T-cell (primary cell): Measurements from ENCODE around the gene TLCD5. TPM values are rescaled to one million over a fixed set of nuclear protein-coding genes. Genes with fewer than 3 reads are reported as not detected.

Experiments used
- ATAC-seq, 4 experiments: fragments of 200-7000 bp in 3 of 4; fragments of 150-1000 bp in 1 of 4; cut with Tn5 transposase; replicated peaks in 1 of 4; 1 replicate in 3 of 4; 2 replicates in 1 of 4; pipeline ENCODE4 v1.10.0; 2021; ENCODE audit warnings: moderate library complexity in 3 of 4, mild to moderate bottlenecking in 2 of 4, moderate number of reproducible peaks in 1 of 4
- CTCF ChIA-PET, 2 donors: fragments of 300-600 bp; sonication (Branson Sonifier 250); formaldehyde crosslinking; loops; one replicate each; lab custom pipeline; 2022; ENCODE audit warnings: antibody characterized with exemption in 2 of 2; lab: Charles Lee
- POLR2A ChIA-PET, 2 donors: fragments of 300-600 bp; sonication (Branson Sonifier 250); formaldehyde crosslinking; loops; one replicate each; lab custom pipeline; 2022; ENCODE audit warnings: antibody characterized with exemption in 2 of 2; lab: Charles Lee
- DNase-seq, 35 experiments: peaks; one replicate each; pipeline versions ENCODE4 v3.0.0 to v3.0.0-alpha.2; 2013 to 2023
- H3K27ac ChIP-seq: one replicate; pipeline ENCODE4 v1.5.1; 2013; ENCODE audit warnings: low read length
- H3K27me3 ChIP-seq, 2 experiments: replicated peaks in 1 of 2; 1 replicate in 1 of 2; 2 replicates in 1 of 2; pipeline versions ENCODE4 v1.6.1 to v1.7.0; 2013; ENCODE audit warnings: low read length in 1 of 2, mixed read lengths in 1 of 2; ENCODE audit not compliant: control insufficient read depth in 2 of 2, insufficient read depth in 2 of 2; ENCODE audit errors: extremely low read depth in 1 of 2
- H3K36me3 ChIP-seq, 2 donors: 1 replicate in 1 of 2; 2 replicates in 1 of 2; pipeline versions ENCODE4 v1.6.1 to v1.7.0; 2013; ENCODE audit warnings: low read length in 1 of 2; ENCODE audit not compliant: control insufficient read depth in 2 of 2, insufficient read depth in 1 of 2; ENCODE audit errors: extremely low read depth in 1 of 2
- H3K4me1 ChIP-seq, 2 experiments: 1 replicate in 1 of 2; 2 replicates in 1 of 2; pipeline versions ENCODE4 v1.6.1 to v1.7.0; 2013; ENCODE audit warnings: low read length in 2 of 2, mixed read lengths in 1 of 2; ENCODE audit not compliant: insufficient read depth in 2 of 2, control insufficient read depth in 1 of 2; ENCODE audit errors: extremely low read depth in 1 of 2
- H3K4me3 ChIP-seq, 2 donors: 1 replicate in 1 of 2; 2 replicates in 1 of 2; pipeline versions ENCODE4 v1.5.1 to v1.7.0; 2013; ENCODE audit warnings: mild to moderate bottlenecking in 2 of 2, low read length in 1 of 2, moderate library complexity in 1 of 2; ENCODE audit not compliant: control insufficient read depth in 1 of 2; ENCODE audit errors: extremely low read depth in 1 of 2
- H3K9me3 ChIP-seq: 2 replicates; pipeline ENCODE4 v1.7.0; 2013
- H3K27ac Mint-ChIP-seq, 2 donors: one replicate each; pipeline ENCODE4 v1.8.0; 2020 to 2021; ENCODE audit warnings: mild to moderate bottlenecking in 2 of 2, mixed read lengths in 2 of 2
- H3K27me3 Mint-ChIP-seq, 2 donors: one replicate each; pipeline ENCODE4 v1.8.0; 2021 to 2022; ENCODE audit warnings: mixed read lengths in 2 of 2
- H3K36me3 Mint-ChIP-seq: one replicate; pipeline ENCODE4 v1.8.0; 2021; ENCODE audit warnings: mixed read lengths
- H3K4me1 Mint-ChIP-seq, 3 donors: one replicate each; pipeline ENCODE4 v1.8.0; 2020 to 2022; ENCODE audit warnings: mixed read lengths in 3 of 3, mild to moderate bottlenecking in 1 of 3
- H3K4me3 Mint-ChIP-seq, 3 donors: one replicate each; pipeline ENCODE4 v1.8.0; 2020 to 2022; ENCODE audit warnings: mild to moderate bottlenecking in 3 of 3, mixed read lengths in 3 of 3, moderate library complexity in 3 of 3
- H3K9me3 Mint-ChIP-seq, 3 donors: one replicate each; pipeline ENCODE4 v1.8.0; 2020 to 2022; ENCODE audit warnings: mixed read lengths in 3 of 3
- WGBS: methylation state at CpG from one replicate; pipeline ENCODE4 v1.1.5; 2013; ENCODE audit warnings: missing lambda C conversion rate; ENCODE audit not compliant: insufficient coverage; 5-methylcytosine and 5-hydroxymethylcytosine counted together
- total RNA-seq, 35 experiments: library from RNA in 6 of 35; stranded (reverse) in 6 of 35; fragments of 120-200 nt in 1 of 35; gene quantifications; one replicate each; pipeline versions ENCODE4 v1.2.1 to v1.2.4 and lab custom pipeline; 2013 to 2026

Gene TLCD5
- total RNA-seq, 5 donors from 2014 or later (not counting 1 experiment from before 2014, with no cell fraction given): 0.39 to 0.73 (median 0.61) TPM; not detected in 2

DNA sequence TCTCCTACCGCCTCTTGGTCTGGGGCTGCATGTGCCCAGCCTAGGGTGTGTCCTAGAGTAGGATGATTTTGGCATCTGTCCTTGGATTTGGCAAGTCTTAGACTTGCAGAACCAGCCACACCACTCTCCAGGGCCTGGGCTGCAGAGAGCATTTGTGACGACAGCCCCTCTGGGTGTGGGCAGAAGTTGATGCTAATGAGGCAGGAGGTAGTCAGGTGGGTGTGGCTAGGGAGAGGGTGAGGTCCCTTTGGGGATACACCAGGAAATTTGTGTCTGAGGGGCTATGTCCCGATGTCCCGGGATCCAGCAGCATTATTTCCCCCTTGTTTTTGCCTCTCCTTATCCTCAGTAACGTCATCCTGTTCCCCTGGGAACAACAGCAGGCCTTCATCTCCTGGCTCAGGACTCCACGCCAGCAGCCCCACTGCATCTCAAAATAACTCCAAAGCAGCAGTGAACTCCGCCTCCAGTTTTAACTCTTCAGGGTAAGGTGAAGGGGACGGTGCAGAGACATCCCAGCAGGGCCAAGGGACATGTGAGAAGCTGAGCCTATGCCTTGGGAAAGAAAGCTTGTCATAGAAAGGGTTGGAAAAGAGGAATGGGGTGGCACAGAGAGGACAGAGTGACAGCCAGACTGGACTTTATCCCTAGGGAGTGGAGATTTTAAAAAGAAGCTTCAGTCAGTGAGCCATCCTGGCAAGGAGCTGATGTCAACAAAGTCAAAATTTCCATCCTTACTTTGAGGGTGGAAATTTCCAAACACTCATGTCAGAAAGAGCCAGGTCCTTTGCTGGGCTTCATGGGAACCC lies 8.0 kb upstream of the TLCD5 start:
- POLR2A ChIA-PET: no interaction called here
- no peak for ATAC-seq
- Mint-ChIP-seq H3K27me3 (peaks cover 18 to 36% of the 10 kb centered on the region in 2 donors), H3K4me1 (no peaks in the 10 kb centered on the region), H3K27ac (no peak overlapping the region), H3K9me3 (no peaks in the 10 kb centered on the region), H3K36me3 (no peaks in the 10 kb centered on the region), H3K4me3 (no peak overlapping the region)
- Histone ChIP-seq H3K4me3 (no peak overlapping the region), H3K36me3 (no peaks in the 10 kb centered on the region), H3K4me1 (no peaks in the 10 kb centered on the region), H3K27ac (no peak overlapping the region), H3K9me3 (no peaks in the 10 kb centered on the region), H3K27me3 (peaks cover 0 to 14% of the 10 kb centered on the region in 2 experiments)
- CTCF ChIA-PET: no interaction called here
- DNase-seq: no peak
- 62% methylated on average over 4 of the region's 8 CpGs for WGBS

DNA sequence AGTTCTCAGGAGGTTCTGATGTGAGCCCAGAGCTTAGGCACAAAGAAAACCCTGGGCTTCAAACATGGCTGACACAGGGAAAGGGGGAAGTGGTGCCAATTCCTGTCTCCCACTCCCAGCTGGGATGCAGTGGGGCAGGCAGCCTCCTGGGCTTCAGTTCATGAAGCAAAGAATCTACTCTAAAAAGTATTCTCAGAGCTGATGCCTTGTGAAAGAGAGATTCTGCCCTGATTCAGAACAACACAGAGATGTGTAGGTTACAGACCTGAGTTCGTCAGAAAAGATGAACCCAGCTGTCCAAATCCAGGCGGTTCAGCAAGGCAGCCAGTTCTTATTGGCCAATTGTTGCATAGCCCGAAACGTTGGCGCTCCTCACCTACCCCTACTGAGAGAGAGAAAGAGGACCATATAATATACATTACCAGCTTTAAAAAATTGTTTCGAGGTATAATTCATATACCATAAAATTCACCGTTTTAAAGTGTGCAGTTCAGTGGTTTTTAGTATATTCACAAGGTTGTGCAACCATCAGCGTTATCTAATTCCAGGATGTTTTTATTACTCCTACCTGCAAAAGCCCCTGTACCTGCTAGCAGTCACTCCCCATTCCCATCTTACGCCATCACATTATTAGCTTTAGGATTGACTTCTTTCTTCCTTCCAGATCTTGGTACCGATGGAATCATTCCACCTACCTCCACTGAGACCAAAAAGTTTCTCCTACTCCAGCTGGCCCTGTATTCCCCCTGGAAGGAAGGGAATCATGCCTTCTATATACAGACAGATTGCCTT lies 7.2 kb upstream of the TLCD5 start:
- Histone ChIP-seq H3K27ac (no peak overlapping the region), H3K27me3 (peaks cover 0 to 18% of the 10 kb centered on the region in 2 experiments), H3K4me3 (no peak overlapping the region), H3K4me1 (no peaks in the 10 kb centered on the region), H3K9me3 (no peaks in the 10 kb centered on the region), H3K36me3 (no peaks in the 10 kb centered on the region)
- CTCF ChIA-PET: no interaction called here
- Mint-ChIP-seq H3K4me1 (no peaks in the 10 kb centered on the region), H3K36me3 (no peaks in the 10 kb centered on the region), H3K4me3 (no peak overlapping the region), H3K27me3 (peaks cover 24 to 38% of the 10 kb centered on the region in 2 donors), H3K9me3 (no peaks in the 10 kb centered on the region), H3K27ac (no peak overlapping the region)
- ATAC-seq (no peak), DNase-seq (no peak)
- POLR2A ChIA-PET: no interaction called here
- WGBS: 93% methylated on average over 3 of the region's 10 CpGs

DNA sequence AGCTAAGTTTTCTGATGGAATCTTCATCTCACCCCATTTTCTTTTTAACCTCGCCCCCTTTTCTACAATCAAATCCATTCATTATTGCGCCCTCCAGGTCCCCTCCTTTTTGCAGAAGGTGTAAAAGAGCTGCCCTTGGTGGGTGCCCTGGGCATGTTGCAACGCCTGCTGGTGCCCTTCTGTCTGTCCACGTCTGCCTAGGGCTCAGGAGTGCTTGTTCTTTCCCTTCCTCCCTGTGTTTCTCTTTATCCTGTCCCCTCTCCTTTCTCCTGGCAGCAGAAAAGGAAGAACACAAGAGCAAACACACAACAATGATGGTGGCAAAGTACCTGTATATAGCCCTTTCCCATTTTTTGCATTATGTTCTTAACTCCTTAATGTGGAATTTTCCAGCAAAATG lies 6.2 kb upstream of the TLCD5 start:
- Histone ChIP-seq H3K4me3 (no peak overlapping the region), H3K27ac (no peak overlapping the region), H3K27me3 (peaks cover 0 to 17% of the 10 kb centered on the region in 2 experiments), H3K36me3 (no peaks in the 10 kb centered on the region), H3K4me1 (no peaks in the 10 kb centered on the region), H3K9me3 (no peaks in the 10 kb centered on the region)
- POLR2A ChIA-PET: no interaction called here
- ATAC-seq: no peak
- Mint-ChIP-seq H3K9me3 (no peaks in the 10 kb centered on the region), H3K27me3 (peaks cover 34 to 46% of the 10 kb centered on the region in 2 donors), H3K4me3 (no peak overlapping the region), H3K27ac (no peak overlapping the region), H3K4me1 (no peaks in the 10 kb centered on the region), H3K36me3 (no peaks in the 10 kb centered on the region)
- no peak for DNase-seq
- CTCF ChIA-PET: no interaction called here
- 64% methylated on average over 2 of the region's 4 CpGs for WGBS

DNA sequence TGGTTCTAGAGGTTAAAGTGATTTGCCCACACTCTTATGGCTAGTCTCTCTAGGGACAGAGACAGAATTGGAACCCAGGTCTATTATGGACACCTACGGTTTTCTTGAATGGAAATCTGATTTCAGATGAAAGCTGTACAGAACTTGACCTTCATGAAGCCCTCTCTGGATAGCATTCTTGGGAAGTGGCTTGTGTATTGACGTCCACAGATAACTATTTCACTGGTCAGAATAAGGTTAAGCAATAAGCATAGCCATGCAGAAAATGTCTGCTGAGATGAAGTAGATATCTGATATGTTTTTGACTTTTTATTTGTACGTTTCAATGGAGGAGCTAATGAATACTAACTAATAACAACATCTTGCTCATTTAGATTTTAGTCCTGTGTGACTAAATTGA lies 1.1 kb downstream of the TLCD5 start:
- Histone ChIP-seq H3K4me3 (no peak overlapping the region), H3K27ac (no peak overlapping the region), H3K36me3 (no peaks in the 10 kb centered on the region), H3K4me1 (peaks cover 0 to 8% of the 10 kb centered on the region in 2 experiments), H3K27me3 (peaks cover 0 to 34% of the 10 kb centered on the region in 2 experiments), H3K9me3 (no peaks in the 10 kb centered on the region)
- H3K4me1 Mint-ChIP-seq: peaks cover 21 to 25% (median 22%) of the 10 kb centered on the region in 3 donors
- no peak for DNase-seq
- ATAC-seq: no peak
- H3K36me3 Mint-ChIP-seq: no peaks in the 10 kb centered on the region
- H3K9me3 Mint-ChIP-seq: no peaks in the 10 kb centered on the region
- POLR2A ChIA-PET: no interaction called here
- CTCF ChIA-PET: interaction anchor here in 1 of 2 donors (0.9 to 1.0 kb wide), 2 partner anchors 9 to 23 kb away, joined by 3 to 4 read pairs; no protein-coding TSS in a partner anchor
- H3K27me3 Mint-ChIP-seq: peaks cover 61 to 67% of the 10 kb centered on the region in 2 donors
- no peak overlapping the region for H3K27ac Mint-ChIP-seq
- 67% methylated on average over 1 of the region's 3 CpGs for WGBS
- H3K4me3 Mint-ChIP-seq: peak overlapping the region; percentile 69 to 82 (median 70)

DNA sequence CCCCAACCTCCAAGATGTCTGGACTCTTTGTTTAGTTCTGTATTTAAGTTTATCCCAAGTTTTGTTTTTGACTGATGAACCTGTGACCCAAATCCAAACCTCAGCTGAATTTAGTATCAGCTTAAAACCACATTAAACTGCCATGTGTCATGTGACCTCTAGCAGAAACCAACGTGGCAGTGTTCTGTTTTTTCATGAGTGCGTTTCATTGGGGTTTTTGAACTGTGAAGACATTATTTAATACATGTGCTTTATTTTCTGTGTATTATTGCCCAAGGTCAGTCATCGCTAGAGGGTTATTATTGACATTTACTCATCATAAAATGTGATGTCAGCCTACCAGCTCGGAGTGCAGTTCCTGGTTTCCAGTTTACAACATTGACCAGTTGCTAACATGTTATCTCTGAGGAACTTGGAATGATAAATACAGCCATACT lies 1.8 kb downstream of the TLCD5 start:
- no peaks in the 10 kb centered on the region for H3K36me3 Mint-ChIP-seq
- peaks cover 62 to 64% of the 10 kb centered on the region in 2 donors for H3K27me3 Mint-ChIP-seq
- ChIA-PET CTCF (interaction anchor here in 1 of 2 donors (0.9 to 1.0 kb wide), 2 partner anchors 8 to 24 kb away, joined by 3 to 4 read pairs; no protein-coding TSS in a partner anchor), POLR2A (no interaction called here)
- H3K4me1 Mint-ChIP-seq: peaks cover 21 to 25% (median 22%) of the 10 kb centered on the region in 3 donors
- Histone ChIP-seq H3K27ac (no peak overlapping the region), H3K4me3 (no peak overlapping the region), H3K4me1 (peaks cover 0 to 8% of the 10 kb centered on the region in 2 experiments), H3K27me3 (peaks cover 0 to 32% of the 10 kb centered on the region in 2 experiments), H3K36me3 (no peaks in the 10 kb centered on the region), H3K9me3 (no peaks in the 10 kb centered on the region)
- H3K27ac Mint-ChIP-seq: peak overlapping the region in 1 of 2 donors; percentile 15
- ATAC-seq (no peak), DNase-seq (peak in 1 of 35 experiments; percentile 31)
- peak overlapping the region in 1 of 3 donors; percentile 69 for H3K4me3 Mint-ChIP-seq
- H3K9me3 Mint-ChIP-seq: no peaks in the 10 kb centered on the region
- no CpG with 5 or more reads among the region's 4 CpGs for whole genome bisulfite sequencing

DNA sequence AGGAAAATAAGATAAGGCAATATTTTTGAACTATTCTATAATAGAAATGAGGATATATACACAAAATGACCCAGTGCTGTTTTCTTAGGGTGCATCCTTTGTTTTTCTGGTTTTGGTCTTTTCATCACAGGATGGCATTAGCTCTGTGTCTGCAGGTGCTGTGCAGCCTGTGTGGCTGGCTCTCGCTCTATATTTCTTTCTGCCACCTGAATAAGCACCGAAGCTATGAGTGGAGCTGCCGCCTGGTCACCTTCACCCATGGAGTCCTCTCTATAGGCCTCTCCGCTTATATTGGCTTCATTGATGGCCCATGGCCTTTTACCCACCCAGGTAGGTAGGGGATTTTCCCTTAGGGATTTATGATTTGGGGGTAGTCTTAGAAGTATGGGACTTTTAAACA lies 2.2 kb downstream of the TLCD5 start:
- no peak for ATAC-seq
- DNase-seq: no peak
- peaks cover 0 to 8% of the 10 kb centered on the region in 2 experiments for H3K4me1 ChIP-seq
- no peak overlapping the region for H3K4me3 ChIP-seq
- CTCF ChIA-PET: interaction anchor here in 1 of 2 donors (1.0 kb wide), 1 partner anchor 8 kb away, joined by 4 read pairs; no protein-coding TSS in a partner anchor
- WGBS: 95% methylated on average over 3 of the region's 4 CpGs
- Mint-ChIP-seq H3K27ac (no peak overlapping the region), H3K9me3 (no peaks in the 10 kb centered on the region), H3K4me1 (peaks cover 21 to 25% (median 22%) of the 10 kb centered on the region in 3 donors), H3K4me3 (no peak overlapping the region), H3K36me3 (no peaks in the 10 kb centered on the region), H3K27me3 (peaks cover 60% of the 10 kb centered on the region in 2 donors)
- no peaks in the 10 kb centered on the region for H3K9me3 ChIP-seq
- H3K36me3 ChIP-seq: no peaks in the 10 kb centered on the region
- H3K27ac ChIP-seq: no peak overlapping the region
- peaks cover 0 to 29% of the 10 kb centered on the region in 2 experiments for H3K27me3 ChIP-seq
- POLR2A ChIA-PET: no interaction called here
